ENCODE measurements around the gene JAK2.
"Not testable (repeated sequence)": the region's sequence is repeated elsewhere in the genome, so short reads cannot be mapped to it uniquely, and the experiment has no call there.

The JAK2 gene

GRCh38 chr9:4997631-4998030, 12.6 kb downstream of the JAK2 start:
- DNase-seq (ENCODE audit: low spot score), result no peak
- TF ChIP-seq CTCF (conservative IDR thresholded peaks at IDR 0.05; ENCODE audit: low read depth), result no peak
- POLR2A ChIA-PET (ENCODE audit: low non-redundant PET), result no interaction called here
- CTCF ChIA-PET, result interaction anchor here (0.6 kb wide), 1 partner anchor 261 kb away, joined by 3 read pairs; no protein-coding TSS in a partner anchor
- no peak overlapping the region for H3K27ac ChIP-seq

- no peak for DNase-seq (ENCODE audit: low spot score)
- no peak for TF ChIP-seq CTCF (conservative IDR thresholded peaks at IDR 0.05; ENCODE audit: low read depth)
- CTCF ChIA-PET, result no interaction called here
- POLR2A ChIA-PET (ENCODE audit: low non-redundant PET), result no interaction called here
- no peak overlapping the region for H3K27ac ChIP-seq
Measured at GRCh38 chr9:5002811-5003210, 17.7 kb downstream of the JAK2 start.

- TF ChIP-seq CTCF (conservative IDR thresholded peaks at IDR 0.05; ENCODE audit: low read depth), result no peak
- ChIA-PET CTCF (no interaction called here), POLR2A (ENCODE audit: low non-redundant PET) (no interaction called here)
- DNase-seq (ENCODE audit: low spot score), result no peak
- H3K27ac ChIP-seq, result no peak overlapping the region
Measured at GRCh38 chr9:5004481-5004880, 19.4 kb downstream of the JAK2 start.

GRCh38 chr9:5008202-5008601, 23.1 kb downstream of the JAK2 start:
- CTCF ChIA-PET, result interaction anchor here (0.6 kb wide), 2 partner anchors 91 to 1018 kb away, joined by 3 to 4 read pairs; no protein-coding TSS in a partner anchor
- DNase-seq (ENCODE audit: low spot score), result no peak
- no peak for TF ChIP-seq CTCF (conservative IDR thresholded peaks at IDR 0.05; ENCODE audit: low read depth)
- no peak overlapping the region for H3K27ac ChIP-seq
- POLR2A ChIA-PET (ENCODE audit: low non-redundant PET), result no interaction called here

- ChIA-PET CTCF (no interaction called here), POLR2A (ENCODE audit: low non-redundant PET) (no interaction called here)
- TF ChIP-seq CTCF (conservative IDR thresholded peaks at IDR 0.05; ENCODE audit: low read depth), result no peak
- no peak overlapping the region for H3K27ac ChIP-seq
- no peak for DNase-seq (ENCODE audit: low spot score)
Measured at GRCh38 chr9:5013374-5013773, 28.3 kb downstream of the JAK2 start.

- no peak for DNase-seq (ENCODE audit: low spot score)
- H3K27ac ChIP-seq, result no peak overlapping the region
- POLR2A ChIA-PET (ENCODE audit: low non-redundant PET), result no interaction called here
- TF ChIP-seq CTCF (conservative IDR thresholded peaks at IDR 0.05; ENCODE audit: low read depth), result no peak
- CTCF ChIA-PET, result no interaction called here
Measured at GRCh38 chr9:5015934-5016333, 30.9 kb downstream of the JAK2 start.

- no peak for DNase-seq (ENCODE audit: low spot score)
- no peak for TF ChIP-seq CTCF (conservative IDR thresholded peaks at IDR 0.05; ENCODE audit: low read depth)
- ChIA-PET POLR2A (ENCODE audit: low non-redundant PET) (no interaction called here), CTCF (no interaction called here)
- no peak overlapping the region for H3K27ac ChIP-seq
Measured at GRCh38 chr9:5025416-5025815, 40.3 kb downstream of the JAK2 start.

- H3K27ac ChIP-seq; DNase-seq (ENCODE audit: low spot score); CTCF ChIA-PET; POLR2A ChIA-PET (ENCODE audit: low non-redundant PET): not testable (repeated sequence)
Measured at GRCh38 chr9:5031941-5032340, 46.9 kb downstream of the JAK2 start.

All from RWPE1 (cell line).